IMR-90 (cell line): ENCODE results near the gene DPM1. TPM values are rescaled to one million over a fixed set of nuclear protein-coding genes. Genes with fewer than 3 reads are reported as not detected.

Experiments used
- ATAC-seq: fragments of 200-7000 bp; cut with Tn5 transposase; 2 replicates; pipeline ENCODE4 v1.9.1; 2020; ENCODE audit warnings: low read depth, mild to moderate bottlenecking, moderate library complexity
- BruUV-seq: library from RNA; stranded (reverse); fragments of 400-500 nt; replicated peaks from 2 replicates; lab custom pipeline; 2021; lab: Mats Ljungman, UMichigan
- CTCF ChIA-PET: fragments of 300-600 bp; formaldehyde crosslinking; extraction: SDS; loops from one replicate; lab custom pipeline; 2021; ENCODE audit warnings: antibody characterized with exemption; lab: Yijun Ruan, JAX
- POLR2A ChIA-PET: fragments of 300-600 bp; sonication (Branson Sonifier 250); formaldehyde crosslinking; loops from one replicate; lab custom pipeline; 2022; ENCODE audit warnings: antibody characterized with exemption; ENCODE audit not compliant: unreplicated experiment; lab: Charles Lee
- DNase-seq: peaks from one replicate; pipeline ENCODE4 v3.0.0; 2013
- H2AFZ ChIP-seq: replicated peaks from 2 replicates; pipeline ENCODE3; 2013; ENCODE audit warnings: low read length, mild to moderate bottlenecking; ENCODE audit not compliant: poor library complexity
- H2AK5ac ChIP-seq: 2 replicates; pipeline ENCODE4 v1.6.1; 2013; ENCODE audit warnings: low read depth, low read length, inconsistent platforms
- H2AK9ac ChIP-seq: replicated peaks from 2 replicates; pipeline ENCODE3; 2013; ENCODE audit warnings: mild to moderate bottlenecking, low read depth, low read length, moderate library complexity; ENCODE audit not compliant: poor library complexity
- H2BK120ac ChIP-seq: 2 replicates; pipeline ENCODE4 v1.6.1; 2013; ENCODE audit warnings: low read depth, low read length, inconsistent platforms
- H2BK15ac ChIP-seq: 3 replicates; pipeline ENCODE4 v1.6.1; 2013; ENCODE audit warnings: low read depth, low read length, inconsistent platforms
- H2BK20ac ChIP-seq: 2 replicates; pipeline ENCODE4 v1.6.1; 2013; ENCODE audit warnings: low read depth, mild to moderate bottlenecking, inconsistent platforms, low read length, moderate library complexity
- H2BK5ac ChIP-seq: 2 replicates; pipeline ENCODE4 v1.6.1; 2013; ENCODE audit warnings: mild to moderate bottlenecking, low read depth, low read length, inconsistent platforms; ENCODE audit not compliant: poor library complexity, severe bottlenecking
- H3K14ac ChIP-seq: replicated peaks from 2 replicates; pipeline ENCODE4 v1.6.1; 2013; ENCODE audit warnings: low read depth, low read length, inconsistent platforms
- H3K18ac ChIP-seq: 2 replicates; pipeline ENCODE4 v1.6.1; 2013; ENCODE audit warnings: low read depth, low read length, control low read depth
- H3K23ac ChIP-seq: 2 replicates; pipeline ENCODE4 v1.6.1; 2013; ENCODE audit warnings: low read depth, low read length, inconsistent platforms
- H3K27ac ChIP-seq: 2 replicates; pipeline ENCODE4 v1.5.1; 2013; ENCODE audit warnings: mild to moderate bottlenecking, control low read depth, low read length; ENCODE audit not compliant: insufficient read depth
- H3K27me3 ChIP-seq: 2 replicates; pipeline ENCODE4 v1.6.1; 2013; ENCODE audit warnings: low read length; ENCODE audit not compliant: control insufficient read depth, insufficient read depth
- H3K36me3 ChIP-seq: 2 replicates; pipeline ENCODE4 v1.6.1; 2013; ENCODE audit warnings: low read length, mixed read lengths; ENCODE audit not compliant: control insufficient read depth, insufficient read depth
- H3K4ac ChIP-seq: 2 replicates; pipeline ENCODE4 v1.6.1; 2013; ENCODE audit warnings: low read depth, low read length, inconsistent platforms
- H3K4me1 ChIP-seq: 2 replicates; pipeline ENCODE4 v1.6.1; 2013; ENCODE audit warnings: low read length, mixed read lengths; ENCODE audit not compliant: control insufficient read depth, insufficient read depth
- H3K4me2 ChIP-seq: 2 replicates; pipeline ENCODE4 v1.6.1; 2013; ENCODE audit warnings: low read depth, mild to moderate bottlenecking, control low read depth, low read length, moderate library complexity
- H3K4me3 ChIP-seq: 2 replicates; pipeline ENCODE4 v1.5.1; 2013; ENCODE audit warnings: low read depth, mild to moderate bottlenecking, control low read depth, low read length, moderate library complexity; ENCODE audit not compliant: insufficient read depth
- H3K56ac ChIP-seq: 2 replicates; pipeline ENCODE4 v1.6.1; 2013; ENCODE audit warnings: low read length, inconsistent platforms; ENCODE audit not compliant: insufficient read depth; ENCODE audit errors: extremely low read depth
- H3K79me1 ChIP-seq, 2 experiments: 2 replicates each; pipeline ENCODE4 v1.6.1; 2013; ENCODE audit warnings: low read length in 2 of 2, inconsistent platforms in 1 of 2, low read depth in 1 of 2
- H3K9ac ChIP-seq: 2 replicates; pipeline ENCODE4 v1.6.1; 2013; ENCODE audit warnings: low read depth, low read length, control low read depth
- H3K9me1 ChIP-seq: 2 replicates; pipeline ENCODE4 v1.6.1; 2013; ENCODE audit warnings: low read length, inconsistent platforms; ENCODE audit not compliant: insufficient read depth
- H3K9me3 ChIP-seq: 2 replicates; pipeline ENCODE4 v1.6.1; 2013; ENCODE audit warnings: low read length; ENCODE audit not compliant: control insufficient read depth, insufficient read depth
- H4K20me1 ChIP-seq: 2 replicates; pipeline ENCODE4 v1.6.1; 2013; ENCODE audit warnings: low read length, inconsistent platforms; ENCODE audit not compliant: insufficient read depth
- H4K5ac ChIP-seq: 2 replicates; pipeline ENCODE4 v1.6.1; 2013; ENCODE audit warnings: mild to moderate bottlenecking, low read depth, low read length, control low read depth
- H4K8ac ChIP-seq, 2 experiments: 2 replicates each; pipeline ENCODE4 v1.6.1; 2013; ENCODE audit warnings: low read depth in 2 of 2, low read length in 2 of 2, control low read depth in 1 of 2, inconsistent platforms in 1 of 2
- H4K91ac ChIP-seq: 2 replicates; pipeline ENCODE4 v1.6.1; 2013; ENCODE audit warnings: low read depth, low read length, inconsistent platforms; ENCODE audit not compliant: insufficient read depth
- BHLHE40 ChIP-seq: fragments of 150-350 bp; IDR thresholded peaks from 2 replicates; pipeline ENCODE4 v1.6.1; 2016; ENCODE audit warnings: mild to moderate bottlenecking, low read depth, low read length
- CEBPB ChIP-seq: IDR thresholded peaks from 2 replicates; pipeline ENCODE4 v1.6.1; 2012; ENCODE audit warnings: low read depth, low read length, improper control_type of control experiment
- CHD1 ChIP-seq: IDR thresholded peaks from 2 replicates; pipeline ENCODE4 v1.6.1; 2012; ENCODE audit warnings: low read depth, low read length, improper control_type of control experiment
- FOS ChIP-seq: fragments of 150-350 bp; IDR thresholded peaks from 2 replicates; pipeline ENCODE4 v1.6.1; 2016; ENCODE audit warnings: low read depth, low read length
- MAFK ChIP-seq: IDR thresholded peaks from 2 replicates; pipeline ENCODE4 v1.6.1; 2012; ENCODE audit warnings: low read depth, low read length, improper control_type of control experiment
- MXI1 ChIP-seq: IDR thresholded peaks from 2 replicates; pipeline ENCODE4 v1.6.1; 2012; ENCODE audit warnings: low read depth, mild to moderate bottlenecking, low read length, moderate library complexity, borderline replicate concordance
- NFE2L2 ChIP-seq: fragments of 150-350 bp; IDR thresholded peaks from 2 replicates; pipeline ENCODE4 v1.6.1; 2016; ENCODE audit warnings: low read depth, mild to moderate bottlenecking, low read length
- RCOR1 ChIP-seq: IDR thresholded peaks from 2 replicates; pipeline ENCODE4 v1.6.1; 2012; ENCODE audit warnings: mild to moderate bottlenecking, low read length, improper control_type of control experiment; ENCODE audit not compliant: insufficient replicate concordance
- SMC3 ChIP-seq: fragments of 150-350 bp; IDR thresholded peaks from 2 replicates; pipeline ENCODE4 v1.6.1; 2016; ENCODE audit warnings: low read depth, mild to moderate bottlenecking, antibody characterized with exemption, low read length, moderate library complexity
- WGBS, 2 experiments: methylation state at CpG; one replicate each; pipeline versions ENCODE4 v1.1.5 to v1.1.7; 2013; ENCODE audit warnings: missing lambda C conversion rate in 2 of 2; ENCODE audit not compliant: insufficient read length in 1 of 2; ENCODE audit errors: extremely low coverage in 2 of 2; 5-methylcytosine and 5-hydroxymethylcytosine counted together
- dilution Hi-C: fragments of 300-500 bp; cut with HindIII; formaldehyde crosslinking; loops from one replicate; pipeline ENCODE4 v1.14.3; 2018; ENCODE audit warnings: low sequenced_read_pairs; ENCODE audit not compliant: unreplicated experiment
- in situ Hi-C: fragments of 300-500 bp; cut with MboI; formaldehyde crosslinking; loops from 3 replicates; pipeline ENCODE4 v1.14.3; 2019; ENCODE audit warnings: low sequenced_read_pairs, inconsistent platforms, mixed read lengths
- intact Hi-C: fragments of 100-400 bp; cut with micrococcal nuclease; formaldehyde crosslinking; loops from 2 replicates; pipeline ENCODE4 v1.10.0; 2022
- polyA plus RNA-seq, 3 experiments: library from polyadenylated mRNA; depleted of rRNA; stranded (reverse); fragments of >200 nt; gene quantifications; 2 replicates each; pipeline ENCODE4 v1.2.3, GENCODE V29; 2012; ENCODE audit warnings: low replicate concordance in 1 of 3
- total RNA-seq: library from RNA; depleted of rRNA; stranded (reverse); fragments of >200 nt; gene quantifications from 2 replicates; pipeline ENCODE4 v1.2.3, GENCODE V29; 2012
- TF ChIP-seq, protein P1 (sequence below): fragments of 150-350 bp; IDR thresholded peaks from 2 replicates; pipeline ENCODE4 v1.6.1; 2016; ENCODE audit warnings: low read depth, mild to moderate bottlenecking, low read length, moderate library complexity, borderline replicate concordance
- TF ChIP-seq, protein P2 (sequence below): fragments of 150-350 bp; IDR thresholded peaks from 2 replicates; pipeline ENCODE4 v1.6.1; 2017; ENCODE audit warnings: mild to moderate bottlenecking, antibody characterized with exemption, low read length, low read depth
- TF ChIP-seq, protein P3 (sequence below): conservative IDR thresholded peaks from 2 replicates; pipeline ENCODE4 v1.5.1; 2012; ENCODE audit warnings: mild to moderate bottlenecking, low read depth, low read length, improper control_type of control experiment

DPM1 gene
- total and polyA plus RNA-seq, 2 of the 4 experiments (the other 2 are of a cell fraction): 59.1 to 89.1 TPM

DNA sequence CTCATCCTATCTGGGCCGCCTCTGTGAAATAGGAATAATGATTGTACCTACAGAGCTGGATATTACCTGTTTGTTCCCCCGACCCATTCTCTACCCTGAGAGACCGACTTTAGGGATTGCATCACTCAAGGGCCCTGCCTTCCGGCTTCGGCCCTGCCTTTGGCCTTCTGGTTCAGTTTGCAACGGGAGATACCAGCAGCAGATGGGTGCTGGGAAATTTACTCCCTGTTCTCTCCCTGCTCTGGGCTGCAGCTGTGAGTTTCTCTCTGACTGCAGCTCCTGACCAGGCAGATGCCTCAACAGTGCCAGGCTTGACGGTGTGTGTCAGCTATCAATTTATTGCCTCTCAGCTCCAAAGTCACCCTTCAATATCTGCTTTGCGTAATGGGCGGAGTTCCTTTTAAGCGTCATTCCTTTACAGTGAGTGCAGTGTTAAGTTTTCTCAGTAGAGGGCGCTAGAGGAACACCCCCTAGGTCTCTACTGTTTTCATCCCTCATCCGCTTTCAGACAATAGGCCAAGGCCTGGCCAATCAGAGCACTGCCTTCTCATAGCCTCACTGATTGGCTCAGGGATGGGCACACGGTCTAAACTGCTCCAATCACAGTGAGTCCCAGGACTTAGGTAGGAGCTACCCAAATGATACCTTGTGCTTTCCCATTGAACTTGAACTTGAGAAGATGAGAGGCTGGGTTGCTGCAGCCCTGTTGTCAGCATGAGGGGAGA lies 34.6 kb upstream of the DPM1 start (continued):
- TF ChIP-seq, protein P1, sequence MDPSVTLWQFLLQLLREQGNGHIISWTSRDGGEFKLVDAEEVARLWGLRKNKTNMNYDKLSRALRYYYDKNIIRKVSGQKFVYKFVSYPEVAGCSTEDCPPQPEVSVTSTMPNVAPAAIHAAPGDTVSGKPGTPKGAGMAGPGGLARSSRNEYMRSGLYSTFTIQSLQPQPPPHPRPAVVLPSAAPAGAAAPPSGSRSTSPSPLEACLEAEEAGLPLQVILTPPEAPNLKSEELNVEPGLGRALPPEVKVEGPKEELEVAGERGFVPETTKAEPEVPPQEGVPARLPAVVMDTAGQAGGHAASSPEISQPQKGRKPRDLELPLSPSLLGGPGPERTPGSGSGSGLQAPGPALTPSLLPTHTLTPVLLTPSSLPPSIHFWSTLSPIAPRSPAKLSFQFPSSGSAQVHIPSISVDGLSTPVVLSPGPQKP: no peak

DNA sequence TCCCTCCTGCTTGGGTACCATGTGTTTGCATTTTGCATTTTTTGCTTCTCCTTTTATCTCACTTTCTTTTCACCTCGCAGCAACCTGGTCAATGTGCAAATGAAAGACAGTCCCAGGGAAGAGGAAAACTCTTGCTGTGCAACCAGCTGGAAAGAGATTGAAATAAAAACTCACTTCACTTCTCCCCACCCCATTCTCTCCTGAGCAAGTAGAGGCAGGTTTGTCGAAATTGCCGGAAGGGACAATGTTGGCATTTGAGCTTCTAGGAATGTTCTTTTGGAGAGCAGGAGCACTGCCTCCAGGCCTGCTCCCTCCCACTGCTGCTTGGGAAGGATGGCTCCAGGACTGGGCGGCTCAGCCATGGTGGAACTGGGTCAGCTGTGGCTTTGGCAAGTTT lies 34.0 kb upstream of the DPM1 start:
- Histone ChIP-seq H3K23ac (no peak overlapping the region), H2AK9ac (no peak overlapping the region), H2BK15ac (no peak overlapping the region), H3K18ac (no peak overlapping the region), H3K4ac (0 out of 2 replicates have a peak overlapping the region, but pooled peaks have one; percentile 13), H3K14ac (peak overlapping the region; percentile 19; the same call in 1 of the 2 replicates), H3K4me1 (peaks cover 6% of the 10 kb centered on the region), H3K79me1 (no peaks in the 10 kb centered on the region), H4K5ac (no peak overlapping the region), H3K27me3 (no peaks in the 10 kb centered on the region), H3K4me2 (no peak overlapping the region), H3K9me1 (peaks cover 19% of the 10 kb centered on the region), H3K27ac (no peak overlapping the region), H3K56ac (no peak overlapping the region), H4K91ac (no peak overlapping the region), H3K9ac (no peak overlapping the region), H2BK120ac (no peak overlapping the region), H4K20me1 (no peaks in the 10 kb centered on the region), H2AFZ (peak overlapping the region; percentile 1), H3K36me3 (no peaks in the 10 kb centered on the region), H2BK5ac (no peak overlapping the region), H2AK5ac (no peak overlapping the region), H3K4me3 (no peak overlapping the region), H3K9me3 (no peaks in the 10 kb centered on the region), H4K8ac (peak overlapping the region in 1 of 2 experiments; percentile 32; a peak in 1 of 4 replicates), H2BK20ac (peak overlapping the region; percentile 17; the same call in 1 of the 2 replicates)
- ChIA-PET POLR2A (no interaction called here), CTCF (interaction anchor here (0.7 to 2.3 kb wide), 4 partner anchors 10 to 603 kb away, joined by 3 to 7 read pairs (median 5); no protein-coding TSS in a partner anchor)
- no TSS peak for BruUV-seq
- dilution Hi-C loops: no loop called here
- WGBS, 2 experiments: no CpG with 5 or more reads among the region's 4 CpGs
- no peak for ATAC-seq
- intact Hi-C loops: no loop called here
- DNase-seq: no peak
- in situ Hi-C loops: loop anchor here (25.0 kb wide), 2 partner anchors 770 to 1095 kb away; partner anchors contain the start of gene ATP9A
- TF ChIP-seq RCOR1: no peak
- TF ChIP-seq FOS: no peak
- TF ChIP-seq, protein P2, sequence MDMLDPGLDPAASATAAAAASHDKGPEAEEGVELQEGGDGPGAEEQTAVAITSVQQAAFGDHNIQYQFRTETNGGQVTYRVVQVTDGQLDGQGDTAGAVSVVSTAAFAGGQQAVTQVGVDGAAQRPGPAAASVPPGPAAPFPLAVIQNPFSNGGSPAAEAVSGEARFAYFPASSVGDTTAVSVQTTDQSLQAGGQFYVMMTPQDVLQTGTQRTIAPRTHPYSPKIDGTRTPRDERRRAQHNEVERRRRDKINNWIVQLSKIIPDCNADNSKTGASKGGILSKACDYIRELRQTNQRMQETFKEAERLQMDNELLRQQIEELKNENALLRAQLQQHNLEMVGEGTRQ: no peak
- TF ChIP-seq NFE2L2: no peak
- no peak for TF ChIP-seq SMC3
- no peak for TF ChIP-seq CHD1
- TF ChIP-seq CEBPB: no peak
- no peak for TF ChIP-seq MAFK
- TF ChIP-seq, protein P3, sequence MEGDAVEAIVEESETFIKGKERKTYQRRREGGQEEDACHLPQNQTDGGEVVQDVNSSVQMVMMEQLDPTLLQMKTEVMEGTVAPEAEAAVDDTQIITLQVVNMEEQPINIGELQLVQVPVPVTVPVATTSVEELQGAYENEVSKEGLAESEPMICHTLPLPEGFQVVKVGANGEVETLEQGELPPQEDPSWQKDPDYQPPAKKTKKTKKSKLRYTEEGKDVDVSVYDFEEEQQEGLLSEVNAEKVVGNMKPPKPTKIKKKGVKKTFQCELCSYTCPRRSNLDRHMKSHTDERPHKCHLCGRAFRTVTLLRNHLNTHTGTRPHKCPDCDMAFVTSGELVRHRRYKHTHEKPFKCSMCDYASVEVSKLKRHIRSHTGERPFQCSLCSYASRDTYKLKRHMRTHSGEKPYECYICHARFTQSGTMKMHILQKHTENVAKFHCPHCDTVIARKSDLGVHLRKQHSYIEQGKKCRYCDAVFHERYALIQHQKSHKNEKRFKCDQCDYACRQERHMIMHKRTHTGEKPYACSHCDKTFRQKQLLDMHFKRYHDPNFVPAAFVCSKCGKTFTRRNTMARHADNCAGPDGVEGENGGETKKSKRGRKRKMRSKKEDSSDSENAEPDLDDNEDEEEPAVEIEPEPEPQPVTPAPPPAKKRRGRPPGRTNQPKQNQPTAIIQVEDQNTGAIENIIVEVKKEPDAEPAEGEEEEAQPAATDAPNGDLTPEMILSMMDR: no peak
- TF ChIP-seq BHLHE40: no peak
- TF ChIP-seq MXI1: no peak
